ENCODE measurements around the gene C4B.

The C4B gene

DNA sequence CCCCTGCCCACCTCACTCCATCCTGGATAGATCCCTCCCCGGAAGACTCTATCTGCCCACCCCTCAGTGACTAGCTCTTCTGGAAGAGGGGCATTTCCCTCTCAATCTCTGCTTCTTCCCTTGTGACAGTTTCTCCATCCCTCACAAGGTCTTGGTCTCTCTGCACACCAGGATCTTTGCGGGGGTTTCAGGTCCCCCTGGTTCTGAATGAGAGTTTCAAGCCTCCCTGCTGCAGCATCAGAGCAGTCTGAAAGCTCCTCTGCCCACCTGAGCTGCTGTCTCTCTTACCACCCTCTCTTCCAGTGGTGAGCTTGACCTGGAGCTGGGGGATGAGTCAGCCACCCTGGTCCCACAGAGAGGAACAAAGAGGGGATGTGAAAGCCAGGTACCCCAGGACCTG is 70.2 kb downstream of the C4B start:
- no peak for DNase-seq
